Measurements from ENCODE around the gene ADM5.

ADM5 gene

DNA sequence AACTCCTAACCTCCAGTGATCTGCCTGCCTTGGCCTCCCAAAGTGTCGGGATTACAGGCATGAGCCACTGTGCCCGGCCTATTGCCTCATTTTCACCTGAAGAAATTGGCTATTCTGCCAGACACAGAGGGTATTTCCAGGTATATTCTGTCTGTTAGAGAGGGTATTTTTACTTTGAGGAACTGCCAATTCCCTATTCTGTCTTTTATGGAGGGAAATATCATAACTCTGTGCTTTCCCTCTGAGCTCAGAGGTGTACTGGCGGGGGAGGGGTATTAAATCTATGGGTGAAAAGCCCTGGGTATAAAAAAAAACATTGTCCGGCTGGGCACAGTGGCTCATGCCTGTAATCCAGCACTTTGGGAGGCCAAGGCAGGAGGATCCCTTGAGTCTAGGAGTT is 48.9 kb downstream of the ADM5 start:
- no peak for DNase-seq (ENCODE audit: extremely low read depth, insufficient read length)
- TF ChIP-seq, protein P1, sequence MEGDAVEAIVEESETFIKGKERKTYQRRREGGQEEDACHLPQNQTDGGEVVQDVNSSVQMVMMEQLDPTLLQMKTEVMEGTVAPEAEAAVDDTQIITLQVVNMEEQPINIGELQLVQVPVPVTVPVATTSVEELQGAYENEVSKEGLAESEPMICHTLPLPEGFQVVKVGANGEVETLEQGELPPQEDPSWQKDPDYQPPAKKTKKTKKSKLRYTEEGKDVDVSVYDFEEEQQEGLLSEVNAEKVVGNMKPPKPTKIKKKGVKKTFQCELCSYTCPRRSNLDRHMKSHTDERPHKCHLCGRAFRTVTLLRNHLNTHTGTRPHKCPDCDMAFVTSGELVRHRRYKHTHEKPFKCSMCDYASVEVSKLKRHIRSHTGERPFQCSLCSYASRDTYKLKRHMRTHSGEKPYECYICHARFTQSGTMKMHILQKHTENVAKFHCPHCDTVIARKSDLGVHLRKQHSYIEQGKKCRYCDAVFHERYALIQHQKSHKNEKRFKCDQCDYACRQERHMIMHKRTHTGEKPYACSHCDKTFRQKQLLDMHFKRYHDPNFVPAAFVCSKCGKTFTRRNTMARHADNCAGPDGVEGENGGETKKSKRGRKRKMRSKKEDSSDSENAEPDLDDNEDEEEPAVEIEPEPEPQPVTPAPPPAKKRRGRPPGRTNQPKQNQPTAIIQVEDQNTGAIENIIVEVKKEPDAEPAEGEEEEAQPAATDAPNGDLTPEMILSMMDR (IDR thresholded peaks at IDR 0.05; ENCODE audit: insufficient read depth, low read length, poor library complexity, severe bottlenecking) = no peak
- no peaks in the 10 kb centered on the region for H3K27me3 ChIP-seq (replicated peaks; ENCODE audit: control insufficient read depth, insufficient read depth, low read length)
- H3K4me3 ChIP-seq (replicated peaks; ENCODE audit: low read depth, low read length) = no peak overlapping the region
- no peaks in the 10 kb centered on the region for H3K36me3 ChIP-seq (ENCODE audit: control insufficient read depth, insufficient read depth, low read length)

- TF ChIP-seq, protein P1 (IDR thresholded peaks at IDR 0.05; ENCODE audit: insufficient read depth, low read length, poor library complexity, severe bottlenecking) = no peak
- H3K4me3 ChIP-seq (replicated peaks; ENCODE audit: low read depth, low read length) = no peak overlapping the region
- no peaks in the 10 kb centered on the region for H3K27me3 ChIP-seq (replicated peaks; ENCODE audit: control insufficient read depth, insufficient read depth, low read length)
- H3K36me3 ChIP-seq (ENCODE audit: control insufficient read depth, insufficient read depth, low read length) = no peaks in the 10 kb centered on the region
- DNase-seq (ENCODE audit: extremely low read depth, insufficient read length) = no peak
Measured at GRCh38 chr19:49739098-49739497, 49.7 kb downstream of the ADM5 start.

GRCh38 chr19:49739933-49740332 is 50.5 kb downstream of the ADM5 start:
- H3K36me3 ChIP-seq (ENCODE audit: control insufficient read depth, insufficient read depth, low read length) = no peaks in the 10 kb centered on the region
- DNase-seq (ENCODE audit: extremely low read depth, insufficient read length) = no peak
- no peaks in the 10 kb centered on the region for H3K27me3 ChIP-seq (replicated peaks; ENCODE audit: control insufficient read depth, insufficient read depth, low read length)
- H3K4me3 ChIP-seq (replicated peaks; ENCODE audit: low read depth, low read length) = no peak overlapping the region
- TF ChIP-seq, protein P1 (IDR thresholded peaks at IDR 0.05; ENCODE audit: insufficient read depth, low read length, poor library complexity, severe bottlenecking) = no peak
